ENCODE measurements around the gene CBX2. TPM values are rescaled to one million over a fixed set of nuclear protein-coding genes. Genes with fewer than 3 reads are reported as not detected.
A peak's percentile ranks its signal among the peaks of the same experiment; 100 is the strongest.

CBX2 gene
- total RNA-seq, 1 donor from 2014 or later = 11.9 TPM

- DNase-seq (ENCODE audit: low read depth) = no peak
- no peak for TF ChIP-seq CTCF (IDR thresholded peaks at IDR 0.05; ENCODE audit: insufficient read depth, low read length, poor library complexity, severe bottlenecking)
- H3K4me3 ChIP-seq (ENCODE audit: low read depth, low read length) = no peak overlapping the region
- no peaks in the 10 kb centered on the region for H3K36me3 ChIP-seq (ENCODE audit: control insufficient read depth, insufficient read depth, low read length)
- H3K27me3 ChIP-seq (ENCODE audit: control insufficient read depth, insufficient read depth, low read length) = peaks cover 58% of the 10 kb centered on the region
These were observed 13.8 kb downstream of the CBX2 start for GRCh38 chr17:79791735-79792161.

GRCh38 chr17:79792341-79792871, 14.5 kb downstream of the CBX2 start:
- Histone ChIP-seq H3K4me3 (ENCODE audit: low read depth, low read length) (no peak overlapping the region), H3K36me3 (ENCODE audit: control insufficient read depth, insufficient read depth, low read length) (no peaks in the 10 kb centered on the region), H3K27me3 (ENCODE audit: control insufficient read depth, insufficient read depth, low read length) (peaks cover 53% of the 10 kb centered on the region)

GRCh38 chr17:79792984-79793923, 15.3 kb downstream of the CBX2 start:
- TF ChIP-seq CTCF (IDR thresholded peaks at IDR 0.05; ENCODE audit: insufficient read depth, low read length, poor library complexity, severe bottlenecking) = no peak
- peaks cover 59% of the 10 kb centered on the region for H3K27me3 ChIP-seq (ENCODE audit: control insufficient read depth, insufficient read depth, low read length)
- peak overlapping the region; percentile 5 for H3K4me3 ChIP-seq (ENCODE audit: low read depth, low read length)
- DNase-seq (ENCODE audit: low read depth) = no peak
- no peaks in the 10 kb centered on the region for H3K36me3 ChIP-seq (ENCODE audit: control insufficient read depth, insufficient read depth, low read length)

More at GRCh38 chr17:79792341-79792871, 14.5 kb downstream of the CBX2 start:
- no peak for DNase-seq (ENCODE audit: low read depth)
- TF ChIP-seq CTCF (IDR thresholded peaks at IDR 0.05; ENCODE audit: insufficient read depth, low read length, poor library complexity, severe bottlenecking) = no peak

GRCh38 chr17:79793924-79794304, 16.0 kb downstream of the CBX2 start:
- TF ChIP-seq CTCF (IDR thresholded peaks at IDR 0.05; ENCODE audit: insufficient read depth, low read length, poor library complexity, severe bottlenecking) = no peak
- Histone ChIP-seq H3K4me3 (ENCODE audit: low read depth, low read length) (no peak overlapping the region), H3K27me3 (ENCODE audit: control insufficient read depth, insufficient read depth, low read length) (peaks cover 60% of the 10 kb centered on the region), H3K36me3 (ENCODE audit: control insufficient read depth, insufficient read depth, low read length) (no peaks in the 10 kb centered on the region)
- DNase-seq (ENCODE audit: low read depth) = no peak

- Histone ChIP-seq H3K4me3 (ENCODE audit: low read depth, low read length) (no peak overlapping the region), H3K27me3 (ENCODE audit: control insufficient read depth, insufficient read depth, low read length) (peaks cover 60% of the 10 kb centered on the region), H3K36me3 (ENCODE audit: control insufficient read depth, insufficient read depth, low read length) (no peaks in the 10 kb centered on the region)
- no peak for DNase-seq (ENCODE audit: low read depth)
- TF ChIP-seq CTCF (IDR thresholded peaks at IDR 0.05; ENCODE audit: insufficient read depth, low read length, poor library complexity, severe bottlenecking) = no peak
These were observed 16.9 kb downstream of the CBX2 start for GRCh38 chr17:79794659-79795511.
